ENCODE data around the gene TGFB1.

DNA sequence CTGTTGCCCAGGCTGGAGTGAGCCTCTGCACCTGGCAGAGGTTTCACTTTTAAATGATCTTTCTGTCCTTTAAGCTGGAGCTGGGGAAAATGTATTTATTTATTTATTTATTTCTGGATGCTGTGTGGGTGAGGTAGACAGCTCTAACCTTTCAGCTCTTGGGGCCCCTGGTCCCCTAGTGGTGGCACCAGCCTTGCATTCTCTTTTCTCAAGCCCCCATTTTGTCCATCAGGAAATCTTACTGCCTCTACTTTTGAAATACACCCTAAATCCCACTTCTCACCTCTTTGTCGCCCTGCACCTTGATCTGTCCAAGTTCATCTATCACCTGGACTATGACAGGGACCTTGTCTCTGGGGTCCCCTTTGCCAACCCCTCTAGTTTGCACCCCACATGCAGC, 12.4 kb upstream of the TGFB1 start:
- no peak for TF ChIP-seq SIN3A (IDR thresholded peaks at IDR 0.05; ENCODE audit: borderline replicate concordance, low read depth, low read length)
- TF ChIP-seq, protein P1, sequence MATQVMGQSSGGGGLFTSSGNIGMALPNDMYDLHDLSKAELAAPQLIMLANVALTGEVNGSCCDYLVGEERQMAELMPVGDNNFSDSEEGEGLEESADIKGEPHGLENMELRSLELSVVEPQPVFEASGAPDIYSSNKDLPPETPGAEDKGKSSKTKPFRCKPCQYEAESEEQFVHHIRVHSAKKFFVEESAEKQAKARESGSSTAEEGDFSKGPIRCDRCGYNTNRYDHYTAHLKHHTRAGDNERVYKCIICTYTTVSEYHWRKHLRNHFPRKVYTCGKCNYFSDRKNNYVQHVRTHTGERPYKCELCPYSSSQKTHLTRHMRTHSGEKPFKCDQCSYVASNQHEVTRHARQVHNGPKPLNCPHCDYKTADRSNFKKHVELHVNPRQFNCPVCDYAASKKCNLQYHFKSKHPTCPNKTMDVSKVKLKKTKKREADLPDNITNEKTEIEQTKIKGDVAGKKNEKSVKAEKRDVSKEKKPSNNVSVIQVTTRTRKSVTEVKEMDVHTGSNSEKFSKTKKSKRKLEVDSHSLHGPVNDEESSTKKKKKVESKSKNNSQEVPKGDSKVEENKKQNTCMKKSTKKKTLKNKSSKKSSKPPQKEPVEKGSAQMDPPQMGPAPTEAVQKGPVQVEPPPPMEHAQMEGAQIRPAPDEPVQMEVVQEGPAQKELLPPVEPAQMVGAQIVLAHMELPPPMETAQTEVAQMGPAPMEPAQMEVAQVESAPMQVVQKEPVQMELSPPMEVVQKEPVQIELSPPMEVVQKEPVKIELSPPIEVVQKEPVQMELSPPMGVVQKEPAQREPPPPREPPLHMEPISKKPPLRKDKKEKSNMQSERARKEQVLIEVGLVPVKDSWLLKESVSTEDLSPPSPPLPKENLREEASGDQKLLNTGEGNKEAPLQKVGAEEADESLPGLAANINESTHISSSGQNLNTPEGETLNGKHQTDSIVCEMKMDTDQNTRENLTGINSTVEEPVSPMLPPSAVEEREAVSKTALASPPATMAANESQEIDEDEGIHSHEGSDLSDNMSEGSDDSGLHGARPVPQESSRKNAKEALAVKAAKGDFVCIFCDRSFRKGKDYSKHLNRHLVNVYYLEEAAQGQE (IDR thresholded peaks at IDR 0.05; ENCODE audit: low read depth, low read length): no peak
- TF ChIP-seq, protein P2, sequence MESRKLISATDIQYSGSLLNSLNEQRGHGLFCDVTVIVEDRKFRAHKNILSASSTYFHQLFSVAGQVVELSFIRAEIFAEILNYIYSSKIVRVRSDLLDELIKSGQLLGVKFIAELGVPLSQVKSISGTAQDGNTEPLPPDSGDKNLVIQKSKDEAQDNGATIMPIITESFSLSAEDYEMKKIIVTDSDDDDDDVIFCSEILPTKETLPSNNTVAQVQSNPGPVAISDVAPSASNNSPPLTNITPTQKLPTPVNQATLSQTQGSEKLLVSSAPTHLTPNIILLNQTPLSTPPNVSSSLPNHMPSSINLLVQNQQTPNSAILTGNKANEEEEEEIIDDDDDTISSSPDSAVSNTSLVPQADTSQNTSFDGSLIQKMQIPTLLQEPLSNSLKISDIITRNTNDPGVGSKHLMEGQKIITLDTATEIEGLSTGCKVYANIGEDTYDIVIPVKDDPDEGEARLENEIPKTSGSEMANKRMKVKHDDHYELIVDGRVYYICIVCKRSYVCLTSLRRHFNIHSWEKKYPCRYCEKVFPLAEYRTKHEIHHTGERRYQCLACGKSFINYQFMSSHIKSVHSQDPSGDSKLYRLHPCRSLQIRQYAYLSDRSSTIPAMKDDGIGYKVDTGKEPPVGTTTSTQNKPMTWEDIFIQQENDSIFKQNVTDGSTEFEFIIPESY (IDR thresholded peaks at IDR 0.05; ENCODE audit: borderline replicate concordance, low read depth): no peak
- TF ChIP-seq, protein P3, sequence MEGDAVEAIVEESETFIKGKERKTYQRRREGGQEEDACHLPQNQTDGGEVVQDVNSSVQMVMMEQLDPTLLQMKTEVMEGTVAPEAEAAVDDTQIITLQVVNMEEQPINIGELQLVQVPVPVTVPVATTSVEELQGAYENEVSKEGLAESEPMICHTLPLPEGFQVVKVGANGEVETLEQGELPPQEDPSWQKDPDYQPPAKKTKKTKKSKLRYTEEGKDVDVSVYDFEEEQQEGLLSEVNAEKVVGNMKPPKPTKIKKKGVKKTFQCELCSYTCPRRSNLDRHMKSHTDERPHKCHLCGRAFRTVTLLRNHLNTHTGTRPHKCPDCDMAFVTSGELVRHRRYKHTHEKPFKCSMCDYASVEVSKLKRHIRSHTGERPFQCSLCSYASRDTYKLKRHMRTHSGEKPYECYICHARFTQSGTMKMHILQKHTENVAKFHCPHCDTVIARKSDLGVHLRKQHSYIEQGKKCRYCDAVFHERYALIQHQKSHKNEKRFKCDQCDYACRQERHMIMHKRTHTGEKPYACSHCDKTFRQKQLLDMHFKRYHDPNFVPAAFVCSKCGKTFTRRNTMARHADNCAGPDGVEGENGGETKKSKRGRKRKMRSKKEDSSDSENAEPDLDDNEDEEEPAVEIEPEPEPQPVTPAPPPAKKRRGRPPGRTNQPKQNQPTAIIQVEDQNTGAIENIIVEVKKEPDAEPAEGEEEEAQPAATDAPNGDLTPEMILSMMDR (IDR thresholded peaks at IDR 0.05): peak; percentile 34; the same call in 1 of the 2 replicates
- no peak for TF ChIP-seq YY1 (IDR thresholded peaks at IDR 0.05; ENCODE audit: low read depth)
- TF ChIP-seq RXRA (IDR thresholded peaks at IDR 0.05; ENCODE audit: borderline replicate concordance, low read depth): no peak
- TF ChIP-seq POLR2AphosphoS5 (IDR thresholded peaks at IDR 0.05; ENCODE audit: low read depth, low read length): no peak

Data from SK-N-SH (cell line).